CD4-positive, alpha-beta T cell (primary cell): Measurements from ENCODE around the gene FNDC1. TPM values are rescaled to one million over a fixed set of nuclear protein-coding genes. Genes with fewer than 3 reads are reported as not detected.
"Not testable (repeated sequence)": the region's sequence is repeated elsewhere in the genome, so short reads cannot be mapped to it uniquely, and the experiment has no call there.

ENCODE experiments used
- ATAC-seq: fragments of 200-7000 bp; cut with Tn5 transposase; one replicate; pipeline ENCODE4 v1.10.0; 2022; ENCODE audit warnings: mild to moderate bottlenecking; ENCODE audit not compliant: poor library complexity
- CTCF ChIA-PET: fragments of 350-600 bp; sonication (Branson Sonifier 250); formaldehyde crosslinking; loops from one replicate; lab custom pipeline; 2021; ENCODE audit warnings: antibody characterized with exemption, inconsistent platforms; lab: Charles Lee
- POLR2A ChIA-PET: fragments of 350-600 bp; sonication (Branson Sonifier 250); formaldehyde crosslinking; loops from one replicate; lab custom pipeline; 2021; ENCODE audit warnings: antibody characterized with exemption, inconsistent platforms; lab: Charles Lee
- DNase-seq, 14 experiments: peaks; one replicate each; pipeline ENCODE4 v3.0.0-alpha.2; 2013 to 2020; ENCODE audit warnings: mixed read lengths in 2 of 14
- H3K27ac ChIP-seq, 2 donors: one replicate each; pipeline versions ENCODE4 v1.5.1 to v1.7.0; 2013; ENCODE audit warnings: low read length in 2 of 2, low read depth in 1 of 2, mild to moderate bottlenecking in 1 of 2
- H3K27me3 ChIP-seq, 2 experiments: 1 replicate in 1 of 2; 2 replicates in 1 of 2; pipeline versions ENCODE4 v1.6.1 to v1.7.0; 2013; ENCODE audit warnings: low read length in 2 of 2, control low read depth in 1 of 2, mild to moderate bottlenecking in 1 of 2, moderate library complexity in 1 of 2; ENCODE audit not compliant: insufficient read depth in 2 of 2, control insufficient read depth in 1 of 2
- H3K36me3 ChIP-seq: one replicate; pipeline ENCODE4 v1.6.1; 2013; ENCODE audit warnings: low read length, control low read depth; ENCODE audit not compliant: insufficient read depth
- H3K4me1 ChIP-seq: one replicate; pipeline ENCODE4 v1.6.1; 2013; ENCODE audit warnings: low read length, control low read depth; ENCODE audit not compliant: insufficient read depth
- H3K4me3 ChIP-seq: one replicate; pipeline ENCODE4 v1.5.1; 2013; ENCODE audit warnings: mild to moderate bottlenecking, low read length, moderate library complexity
- H3K9me3 ChIP-seq, 2 experiments: 1 replicate in 1 of 2; 2 replicates in 1 of 2; pipeline versions ENCODE4 v1.6.1 to v1.7.0; 2013; ENCODE audit warnings: low read length in 2 of 2, mild to moderate bottlenecking in 2 of 2, control low read depth in 1 of 2, moderate library complexity in 1 of 2; ENCODE audit not compliant: control insufficient read depth in 1 of 2, insufficient read depth in 1 of 2
- H3K27ac Mint-ChIP-seq: one replicate; pipeline ENCODE4 v1.8.0; 2020; ENCODE audit warnings: mixed read lengths
- H3K27me3 Mint-ChIP-seq: one replicate; pipeline ENCODE4 v1.8.0; 2021; ENCODE audit warnings: mixed read lengths
- H3K36me3 Mint-ChIP-seq: one replicate; pipeline ENCODE4 v1.8.0; 2021; ENCODE audit warnings: low read depth, mixed read lengths
- H3K4me1 Mint-ChIP-seq: one replicate; pipeline ENCODE4 v1.8.0; 2021; ENCODE audit warnings: low read depth, mixed read lengths
- H3K4me3 Mint-ChIP-seq: one replicate; pipeline ENCODE4 v1.8.0; 2020; ENCODE audit warnings: mild to moderate bottlenecking, mixed read lengths
- H3K9me3 Mint-ChIP-seq: one replicate; pipeline ENCODE4 v1.8.0; 2020; ENCODE audit warnings: mixed read lengths
- CTCF ChIP-seq: fragments of 200-600 bp; IDR thresholded peaks from one replicate; pipeline ENCODE4 v1.8.0; 2022; ENCODE audit warnings: antibody characterized with exemption, mild to moderate bottlenecking
- intact Hi-C, 2 experiments: fragments of 100-400 bp; cut with DNase I in 1 of 2; cut with micrococcal nuclease in 1 of 2; formaldehyde crosslinking; loops; one replicate each; pipeline versions ENCODE4 v1.15.1 to v1.9.0; 2023 to 2025; cut with DNase I, micrococcal nuclease
- total RNA-seq, 174 experiments: library from RNA in 2 of 174; stranded (reverse) in 2 of 174; gene quantifications; one replicate each; pipeline ENCODE4 v1.2.3 and lab custom pipeline; 2021 to 2026

The FNDC1 gene
- total RNA-seq, 2 experiments from 2014 or later = not detected

GRCh38 chr6:159282421-159282820, 113.2 kb downstream of the FNDC1 start:
- no peaks in the 10 kb centered on the region for H3K36me3 ChIP-seq
- Mint-ChIP-seq H3K36me3 (no peaks in the 10 kb centered on the region), H3K9me3 (peaks cover 3% of the 10 kb centered on the region), H3K4me1 (no peaks in the 10 kb centered on the region), H3K27me3 (peaks cover 31% of the 10 kb centered on the region), H3K4me3 (no peak overlapping the region), H3K27ac (no peak overlapping the region)
- POLR2A ChIA-PET = no interaction called here
- no peaks in the 10 kb centered on the region for H3K9me3 ChIP-seq
- H3K4me3 ChIP-seq = no peak overlapping the region
- intact Hi-C loops = no loop called here
- ATAC-seq = no peak
- H3K4me1 ChIP-seq = no peaks in the 10 kb centered on the region
- no peak overlapping the region for H3K27ac ChIP-seq
- H3K27me3 ChIP-seq = peaks cover 0 to 2% of the 10 kb centered on the region in 2 experiments
- no peak for DNase-seq
- CTCF ChIA-PET = no interaction called here
- TF ChIP-seq CTCF = no peak

- H3K4me3 Mint-ChIP-seq, CTCF ChIA-PET, POLR2A ChIA-PET, H3K27ac Mint-ChIP-seq, H3K9me3 Mint-ChIP-seq, DNase-seq, intact Hi-C loops, H3K4me1 ChIP-seq, H3K27ac ChIP-seq, H3K36me3 Mint-ChIP-seq, ATAC-seq, H3K4me3 ChIP-seq, H3K4me1 Mint-ChIP-seq, H3K9me3 ChIP-seq, H3K36me3 ChIP-seq, H3K27me3 ChIP-seq: not testable (repeated sequence)
- peaks cover 44% of the 10 kb centered on the region for H3K27me3 Mint-ChIP-seq
Measured at GRCh38 chr6:159284661-159285060, 115.5 kb downstream of the FNDC1 start.

DNA sequence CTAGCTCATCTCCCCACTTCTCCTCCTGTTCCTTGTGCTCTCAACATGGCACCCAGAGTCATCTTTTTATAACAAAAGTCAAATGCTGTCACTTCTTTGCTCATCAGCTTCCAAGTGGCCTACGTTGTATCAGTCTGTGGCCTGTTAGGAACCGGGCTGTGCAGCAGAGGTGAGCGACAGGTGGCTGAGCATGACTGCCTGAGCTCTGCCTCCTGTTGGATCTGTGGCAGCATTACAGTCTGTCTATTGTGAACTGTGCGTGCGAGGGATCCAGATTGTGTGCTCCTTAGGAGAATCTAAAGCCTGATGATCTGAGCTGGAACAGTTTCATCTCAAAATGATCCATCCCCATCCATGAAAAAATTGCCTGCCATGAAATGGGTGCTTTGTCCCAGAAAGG, 129.6 kb downstream of the FNDC1 start:
- Histone ChIP-seq H3K4me3 (no peak overlapping the region), H3K36me3 (no peaks in the 10 kb centered on the region), H3K4me1 (no peaks in the 10 kb centered on the region), H3K27me3 (peaks cover 7 to 16% of the 10 kb centered on the region in 2 experiments), H3K27ac (no peak overlapping the region), H3K9me3 (peaks cover 0 to 2% of the 10 kb centered on the region in 2 experiments)
- ATAC-seq (no peak), DNase-seq (no peak)
- H3K4me3 Mint-ChIP-seq = no peak overlapping the region
- TF ChIP-seq CTCF = no peak
- H3K4me1 Mint-ChIP-seq = no peaks in the 10 kb centered on the region
- peaks cover 59% of the 10 kb centered on the region for H3K27me3 Mint-ChIP-seq
- intact Hi-C loops = no loop called here
- CTCF ChIA-PET = no interaction called here
- H3K27ac Mint-ChIP-seq = no peak overlapping the region
- H3K9me3 Mint-ChIP-seq = no peaks in the 10 kb centered on the region
- H3K36me3 Mint-ChIP-seq = no peaks in the 10 kb centered on the region
- POLR2A ChIA-PET = no interaction called here

GRCh38 chr6:159299566-159299965, 130.4 kb downstream of the FNDC1 start:
- CTCF ChIA-PET = no interaction called here
- intact Hi-C loops = no loop called here
- TF ChIP-seq CTCF = no peak

More at GRCh38 chr6:159299566-159299965, 130.4 kb downstream of the FNDC1 start:
- H3K27ac ChIP-seq = no peak overlapping the region
- no peak overlapping the region for H3K27ac Mint-ChIP-seq
- peaks cover 7 to 11% of the 10 kb centered on the region in 2 experiments for H3K27me3 ChIP-seq
- no peaks in the 10 kb centered on the region for H3K9me3 Mint-ChIP-seq
- H3K9me3 ChIP-seq = peaks cover 0 to 3% of the 10 kb centered on the region in 2 experiments
- H3K4me3 ChIP-seq = no peak overlapping the region
- H3K36me3 ChIP-seq = no peaks in the 10 kb centered on the region
- no peak for ATAC-seq
- no peaks in the 10 kb centered on the region for H3K4me1 ChIP-seq
- H3K4me3 Mint-ChIP-seq = no peak overlapping the region
- no peaks in the 10 kb centered on the region for H3K4me1 Mint-ChIP-seq
- H3K27me3 Mint-ChIP-seq = peaks cover 64% of the 10 kb centered on the region
- DNase-seq = no peak
- POLR2A ChIA-PET = no interaction called here
- H3K36me3 Mint-ChIP-seq = no peaks in the 10 kb centered on the region
